Eye (tissue), 1 donor: ENCODE results near the gene LRRC51.

Experiments used
- DNase-seq: peaks from one replicate; pipeline ENCODE4 v3.0.0-alpha.2; 2015

Gene LRRC51

DNA sequence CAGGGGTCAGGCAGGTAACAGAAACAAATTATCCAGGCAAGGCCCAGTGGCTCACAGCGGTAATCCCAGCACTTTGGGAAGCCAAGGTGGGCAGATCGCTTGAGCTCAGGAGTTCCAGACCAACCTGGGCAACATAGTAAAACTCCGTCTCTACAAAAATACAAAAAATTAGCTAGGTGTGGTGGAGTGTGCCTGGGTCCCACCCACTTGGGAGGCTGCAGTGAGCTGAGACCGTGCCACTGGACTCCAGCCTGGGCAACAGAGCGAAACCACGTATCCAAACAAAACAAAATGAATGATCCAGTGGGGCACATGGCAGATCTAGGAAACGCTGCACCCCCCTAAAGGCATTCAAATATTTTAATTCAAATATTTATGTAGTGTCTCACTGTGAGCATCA lies 10.2 kb upstream of the LRRC51 start:
- DNase-seq, result no peak

DNA sequence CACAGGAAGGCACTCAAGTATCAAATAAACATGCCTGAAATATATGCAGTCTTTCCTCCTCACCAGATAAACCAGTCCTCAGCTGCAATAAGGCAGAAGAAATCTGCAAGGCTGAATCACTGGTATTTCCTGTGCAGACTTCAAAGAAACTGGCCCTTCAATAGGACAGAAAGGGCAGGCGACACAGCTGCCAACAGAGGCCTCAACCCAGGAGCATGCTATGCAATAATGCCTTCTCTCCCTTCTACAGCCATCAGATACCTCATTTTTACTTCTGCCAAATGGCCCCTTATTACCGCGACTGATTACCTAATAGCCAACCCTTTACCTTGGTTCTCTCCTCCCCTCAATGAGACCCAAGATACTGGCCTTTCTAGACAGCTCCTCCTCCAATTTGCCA lies 8.3 kb upstream of the LRRC51 start:
- DNase-seq, result no peak

GRCh38 chr11:72075109-72075508 lies 5.5 kb upstream of the LRRC51 start:
- no peak for DNase-seq

- no peak for DNase-seq
These were observed 4.9 kb upstream of the LRRC51 start for GRCh38 chr11:72075756-72076155.

DNA sequence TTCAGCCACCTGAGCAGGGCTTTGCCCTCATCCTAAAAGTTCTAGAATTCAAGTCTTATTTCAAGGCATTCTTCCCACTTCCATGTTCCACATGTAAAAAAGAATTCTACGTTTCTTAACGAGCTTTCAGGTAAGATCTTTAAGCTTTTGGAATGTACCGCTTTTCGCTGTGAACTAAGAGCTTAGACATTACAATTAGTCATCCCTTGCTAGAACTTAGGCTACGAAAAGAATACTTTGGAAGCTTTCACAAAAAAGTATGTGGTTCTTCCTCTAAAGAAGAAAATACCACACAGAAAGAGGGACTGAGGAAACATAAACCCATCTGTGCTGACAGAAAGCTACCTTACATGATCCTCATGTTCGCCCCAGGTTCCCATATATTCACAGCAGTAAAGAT lies 2.2 kb upstream of the LRRC51 start:
- no peak for DNase-seq

DNA sequence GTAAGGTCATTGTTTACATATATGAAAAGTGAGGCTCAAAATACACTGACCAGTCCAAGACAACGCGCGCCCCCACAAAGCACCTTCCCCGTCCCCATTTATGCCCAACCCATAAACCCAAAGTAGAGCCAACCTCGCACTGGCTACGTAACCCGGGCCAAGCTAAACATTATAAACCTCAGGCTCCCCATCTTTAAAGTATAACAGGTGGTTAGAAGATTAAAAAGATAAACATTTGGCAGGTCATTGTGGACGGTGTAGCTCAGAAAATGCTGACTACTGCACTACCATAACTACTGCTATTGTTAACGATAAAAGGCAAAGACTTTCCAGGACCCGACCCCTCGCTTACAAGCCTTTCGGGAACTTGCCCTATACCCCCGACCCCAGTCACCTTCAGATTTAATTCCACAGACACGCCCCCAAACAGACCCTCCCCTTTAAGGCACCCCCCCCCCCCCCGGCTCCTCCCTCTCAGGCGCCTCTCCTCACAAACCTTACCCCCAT lies 778 bp upstream of the LRRC51 start:
- no peak for DNase-seq

DNA sequence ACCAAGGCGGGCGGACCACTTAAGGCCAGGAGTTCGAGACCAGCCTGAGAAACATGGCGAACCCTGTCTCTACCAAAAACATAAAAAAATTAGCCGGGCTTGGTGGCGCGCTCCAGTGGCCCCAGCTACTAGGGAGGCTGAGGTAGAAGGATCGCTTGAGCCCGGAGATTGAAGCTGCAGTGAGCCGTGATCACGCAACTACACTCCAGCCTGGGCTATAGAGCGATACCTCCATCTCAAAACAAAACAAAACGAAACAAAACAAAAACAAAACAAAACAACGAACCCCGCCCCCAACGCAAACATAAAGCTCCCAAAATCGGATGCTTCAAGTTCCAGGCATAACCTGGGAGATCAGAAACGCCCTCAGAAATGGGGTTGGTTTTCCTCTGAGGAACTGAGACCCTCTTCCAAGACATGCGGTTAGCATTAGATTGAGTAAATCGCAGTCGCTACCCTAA lies 564 bp downstream of the LRRC51 start:
- no peak for DNase-seq

DNA sequence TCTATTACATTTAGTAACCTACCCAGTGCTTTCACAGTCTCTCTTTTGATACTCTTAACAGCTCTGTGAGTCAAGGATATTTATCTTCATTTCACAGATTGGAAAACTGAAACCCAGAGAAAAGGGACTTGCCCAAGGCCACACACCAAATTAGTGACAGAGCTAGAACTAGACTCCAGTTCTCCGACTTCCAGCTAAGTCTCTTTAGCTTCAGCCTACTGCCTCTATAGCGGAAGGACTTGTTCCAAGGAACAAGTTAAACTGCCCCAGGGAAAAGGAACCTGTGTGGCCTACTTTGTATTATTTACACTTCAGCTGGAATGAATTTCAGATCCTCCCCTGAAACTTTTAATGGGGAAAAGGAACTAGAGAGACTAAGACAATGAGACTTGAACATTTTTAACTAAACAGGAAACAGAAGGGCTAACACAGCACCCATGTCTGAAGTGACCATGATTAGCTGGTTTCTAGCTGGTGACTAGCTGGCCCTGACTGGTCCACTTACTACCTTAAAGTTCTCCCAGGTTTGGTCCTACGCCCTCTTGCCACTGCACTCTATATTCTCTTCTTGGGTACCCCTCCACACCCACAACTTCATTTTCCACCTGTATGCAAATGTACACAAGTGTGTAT lies 1.3 kb downstream of the LRRC51 start:
- no peak for DNase-seq

DNA sequence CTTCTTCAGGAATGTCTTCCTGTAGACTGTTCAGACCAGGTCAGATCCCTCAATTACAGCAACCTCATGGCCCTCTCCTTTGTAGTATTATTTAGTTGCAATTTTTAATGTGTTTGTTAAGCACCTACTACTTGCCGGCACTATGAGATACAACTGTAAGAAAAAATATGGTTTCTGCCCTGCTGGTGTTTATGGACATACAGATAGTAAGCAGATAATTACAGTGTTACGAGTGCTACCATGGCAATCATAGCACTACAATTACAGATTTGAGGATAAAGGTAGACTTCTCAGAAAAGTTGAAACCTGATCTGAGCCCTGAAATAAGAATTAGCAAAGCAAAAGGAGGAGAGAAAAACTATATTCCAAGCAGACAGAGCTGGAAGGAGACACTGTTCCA lies 2.8 kb downstream of the LRRC51 start:
- DNase-seq, result no peak

GRCh38 chr11:72084076-72084475 lies 3.4 kb downstream of the LRRC51 start:
- no peak for DNase-seq

GRCh38 chr11:72084965-72085364 lies 4.3 kb downstream of the LRRC51 start:
- DNase-seq, result no peak

DNA sequence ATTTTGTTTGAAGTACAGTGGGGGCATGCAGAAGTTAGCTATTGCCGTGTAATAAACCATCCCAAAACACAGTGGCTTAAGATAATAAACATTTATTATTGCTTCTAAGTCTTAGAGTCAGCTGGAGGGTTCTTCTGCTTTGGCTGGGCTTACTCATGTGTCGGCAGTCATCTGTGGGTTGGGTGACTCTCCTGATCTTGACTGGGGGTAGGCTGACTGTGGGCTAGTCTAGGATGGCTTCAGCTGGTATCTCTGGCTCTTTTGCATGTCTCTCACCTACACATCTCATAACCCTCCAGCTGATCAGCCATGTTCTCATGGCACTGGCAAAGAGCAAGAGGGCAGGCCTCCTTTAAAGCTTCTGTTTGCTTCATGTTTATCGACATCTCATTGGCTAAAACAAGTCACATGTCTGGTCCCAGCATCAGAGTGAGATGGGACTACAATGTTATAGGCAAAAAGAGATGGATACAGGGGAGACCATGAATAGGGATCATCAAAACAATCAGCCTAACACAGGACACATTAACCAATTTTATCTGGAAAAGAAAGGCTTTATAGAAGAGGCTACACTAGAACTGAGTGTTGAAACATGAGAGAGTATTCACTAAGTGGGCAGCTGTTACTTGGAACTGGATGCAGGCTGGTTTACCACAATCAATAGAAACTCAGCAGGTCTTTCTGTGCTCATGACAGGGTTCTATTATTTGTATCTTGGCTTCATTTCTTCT lies 5.1 kb downstream of the LRRC51 start:
- DNase-seq, result no peak

DNA sequence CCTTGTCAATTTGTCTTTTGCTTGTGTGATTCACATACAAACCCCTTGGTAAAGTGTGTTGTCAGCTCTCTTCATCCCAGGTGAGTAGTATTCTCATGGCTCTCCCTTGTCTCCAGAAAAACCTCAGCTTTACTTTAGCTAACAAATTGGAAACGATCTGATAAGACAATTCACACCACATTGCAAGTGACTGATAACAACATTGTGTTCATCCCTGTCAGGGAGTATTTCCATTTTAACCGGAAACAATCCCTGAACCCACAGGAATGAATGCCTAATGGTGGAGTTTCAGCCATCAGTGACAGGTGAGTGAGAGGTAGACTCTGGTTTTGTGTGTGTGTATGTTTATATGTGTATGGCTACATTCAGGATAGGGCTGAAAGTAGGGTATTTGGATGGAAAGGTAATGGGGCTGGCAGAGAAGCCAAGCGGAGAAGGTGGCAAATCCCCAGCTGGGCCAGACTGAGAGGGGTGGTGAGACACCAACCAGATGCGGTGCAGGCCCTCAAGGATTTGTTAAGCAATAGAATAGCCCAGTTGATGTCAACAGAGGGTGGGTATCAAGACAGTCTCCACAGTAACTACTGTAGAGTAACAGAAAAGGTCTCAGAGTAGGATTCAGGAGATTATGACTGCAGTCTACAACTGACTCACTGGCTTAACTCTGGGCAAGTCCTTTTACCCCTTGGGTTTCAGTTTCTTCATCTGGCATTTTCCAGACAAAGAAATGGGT lies 7.6 kb downstream of the LRRC51 start:
- DNase-seq, result no peak

GRCh38 chr11:72091292-72091691 lies 10.6 kb downstream of the LRRC51 start:
- DNase-seq, result peak; percentile 88

- DNase-seq, result no peak
These were observed 18.1 kb downstream of the LRRC51 start for GRCh38 chr11:72098741-72099140.

DNA sequence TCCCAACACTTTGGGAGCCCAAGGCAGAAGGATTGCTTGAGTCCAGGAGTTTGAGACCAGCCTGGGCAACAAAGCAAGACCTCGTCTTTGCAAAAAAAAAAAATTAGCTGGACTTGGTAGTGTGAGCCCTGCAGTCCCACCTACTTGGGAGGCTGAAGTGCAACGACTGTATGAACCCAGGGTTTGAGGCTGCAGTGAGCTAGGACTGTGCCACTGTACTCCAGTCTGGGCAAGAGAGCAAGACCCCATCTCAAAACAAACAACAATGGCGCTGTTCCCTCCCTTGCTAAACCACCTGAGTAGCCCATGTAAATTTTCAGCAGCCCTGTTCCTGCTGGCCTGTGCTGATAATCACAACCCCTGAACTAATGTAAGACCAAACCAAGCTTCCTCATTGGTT lies 19.4 kb downstream of the LRRC51 start:
- DNase-seq, result no peak

DNA sequence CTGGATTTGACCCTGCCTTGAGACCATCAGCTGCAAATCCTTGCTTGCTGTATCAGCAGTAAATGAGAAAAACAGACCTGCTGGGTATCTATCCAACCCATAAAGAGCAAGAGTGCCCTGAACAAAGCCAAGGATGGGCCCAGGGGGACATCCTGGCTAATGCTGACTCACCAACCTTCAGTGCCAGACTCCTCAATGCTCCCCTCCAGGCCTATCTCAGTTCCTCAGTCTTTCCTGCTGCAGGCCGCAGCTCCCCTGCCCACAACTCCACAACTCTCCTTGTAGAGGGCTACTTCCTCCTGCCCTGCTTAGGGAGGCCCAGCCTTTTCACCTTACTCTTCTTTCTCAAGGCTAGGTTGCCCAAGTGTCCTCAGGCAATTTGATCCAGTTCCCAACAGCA lies 19.8 kb downstream of the LRRC51 start:
- DNase-seq, result no peak

DNA sequence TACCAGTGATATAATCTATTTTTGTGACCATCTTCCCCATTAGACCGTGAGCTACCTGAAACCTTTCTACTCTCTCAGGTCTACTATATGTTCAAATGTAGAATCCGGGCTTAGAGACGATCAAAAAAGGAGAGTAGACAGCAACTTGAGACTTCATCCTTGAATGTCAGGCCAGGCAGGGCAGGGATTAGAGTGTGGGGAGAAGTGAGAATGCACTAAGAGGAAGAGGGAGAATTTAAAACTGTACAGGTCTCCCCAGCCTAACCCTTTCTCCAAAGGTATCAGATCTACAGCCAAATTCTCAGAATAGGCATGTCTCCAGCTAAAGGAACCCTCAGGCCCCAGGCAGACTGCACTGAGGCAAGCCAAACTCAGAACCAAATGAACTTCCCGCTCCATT lies 21.5 kb downstream of the LRRC51 start:
- DNase-seq, result no peak

GRCh38 chr11:72102631-72102945 lies 21.9 kb downstream of the LRRC51 start:
- DNase-seq, result no peak

GRCh38 chr11:72102946-72103753 lies 22.5 kb downstream of the LRRC51 start, which contains the start of gene LAMTOR1:
LAMTOR1 (minus strand) TSS chr11:72103297; CDS start chr11:72103224, 73 bp downstream.
- DNase-seq, result peak; percentile 100

- no peak for DNase-seq
These were observed 23.1 kb downstream of the LRRC51 start for GRCh38 chr11:72103754-72104167.

DNA sequence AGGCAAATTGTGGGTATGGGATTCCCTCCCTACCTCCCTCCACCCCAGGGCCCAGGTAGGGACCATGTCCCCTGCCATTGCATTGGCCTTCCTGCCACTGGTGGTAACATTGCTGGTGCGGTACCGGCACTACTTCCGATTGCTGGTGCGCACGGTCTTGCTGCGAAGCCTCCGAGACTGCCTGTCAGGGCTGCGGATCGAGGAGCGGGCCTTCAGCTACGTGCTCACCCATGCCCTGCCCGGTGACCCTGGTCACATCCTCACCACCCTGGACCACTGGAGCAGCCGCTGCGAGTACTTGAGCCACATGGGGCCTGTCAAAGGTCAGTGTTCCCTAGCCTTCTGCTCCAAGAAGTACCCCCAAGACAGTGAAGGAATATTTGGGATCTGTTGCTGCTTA lies 25.2 kb downstream of the LRRC51 start, which contains the start of gene TOMT:
TOMT (plus strand) TSS at position 37 of the 400 bp plus-strand sequence; CDS start at position 65, 28 bp downstream.
- DNase-seq, result no peak
